Measurements from ENCODE around the gene CAVIN2. TPM values are rescaled to one million over a fixed set of nuclear protein-coding genes. Genes with fewer than 3 reads are reported as not detected.
"Not testable (repeated sequence)": the region's sequence is repeated elsewhere in the genome, so short reads cannot be mapped to it uniquely, and the experiment has no call there.

Gene CAVIN2
- total RNA-seq, 2 donors from 2014 or later = not detected

DNA sequence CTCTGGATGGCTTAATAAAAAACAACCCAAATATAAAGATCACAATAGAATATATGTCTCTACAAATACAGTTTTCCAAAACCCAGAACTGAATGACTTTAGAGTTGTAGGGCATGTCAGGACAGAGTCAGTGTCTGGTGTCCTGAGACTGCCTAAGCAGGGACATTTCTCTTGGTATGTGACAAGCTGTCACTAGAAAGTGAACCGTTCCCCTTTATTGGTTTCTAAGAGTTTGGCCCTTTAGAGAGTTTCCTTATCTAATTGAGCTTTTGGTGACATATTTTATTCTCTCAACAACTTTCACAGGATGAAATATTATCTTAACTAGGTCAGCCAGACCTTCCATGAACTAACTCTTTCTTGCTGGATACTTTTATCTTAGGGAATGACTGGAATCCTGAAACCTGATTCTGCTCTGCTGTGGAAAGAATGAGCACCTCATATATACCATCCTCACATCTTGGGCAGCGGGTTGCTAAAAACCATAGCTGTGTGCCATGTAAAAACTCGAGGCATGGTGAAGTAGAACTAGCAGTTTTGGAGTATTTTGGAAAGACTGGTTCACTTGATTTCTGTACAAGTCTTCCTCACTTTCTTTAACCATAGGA is 54.8 kb downstream of the CAVIN2 start:
- Mint-ChIP-seq H3K27ac (no peak overlapping the region), H3K9me3 (no peaks in the 10 kb centered on the region), H3K36me3 (no peaks in the 10 kb centered on the region)
- ATAC-seq = no peak
- DNase-seq (ENCODE audit: low spot score in 2 of 2) = no peak

DNA sequence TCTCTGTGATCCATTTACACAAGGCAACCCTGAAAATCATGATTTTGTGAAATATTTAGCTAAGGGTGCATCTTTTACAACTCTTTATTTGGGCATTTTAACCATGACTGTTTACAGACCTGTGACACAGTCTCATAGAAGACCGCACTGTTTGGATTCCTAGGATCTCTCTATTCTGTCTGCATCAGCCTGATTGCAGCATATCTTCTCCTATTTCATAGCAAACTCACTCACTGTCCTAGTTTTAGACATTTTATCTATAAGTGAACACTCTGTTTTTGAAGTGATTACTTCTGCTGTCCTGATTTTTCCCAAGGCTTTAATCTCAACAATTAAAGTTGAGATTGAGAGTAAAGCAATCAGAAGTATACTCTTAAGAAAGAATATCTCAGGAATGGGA is 56.2 kb downstream of the CAVIN2 start:
- DNase-seq (ENCODE audit: low spot score in 2 of 2) (no peak), ATAC-seq (no peak)
- Mint-ChIP-seq H3K27ac (no peak overlapping the region), H3K9me3 (no peaks in the 10 kb centered on the region), H3K36me3 (no peaks in the 10 kb centered on the region)

DNA sequence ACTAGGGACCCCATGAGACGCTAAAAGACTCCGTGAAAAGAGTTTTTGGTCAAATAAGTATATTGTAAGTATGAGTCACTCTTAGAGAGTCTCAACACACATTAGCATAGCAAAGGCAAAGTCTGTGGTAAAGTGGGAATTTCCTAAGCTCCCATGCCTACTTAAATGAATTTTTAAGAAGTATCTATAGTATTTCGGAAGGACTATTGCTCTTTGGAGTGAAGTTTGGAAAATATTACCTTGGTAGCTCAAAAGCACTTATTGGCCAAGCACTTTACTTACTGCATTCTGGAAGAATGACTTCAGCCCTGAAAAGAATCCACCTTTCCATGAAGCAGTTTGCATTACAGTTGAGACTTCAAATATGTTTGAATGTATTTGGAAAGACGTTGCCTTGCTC is 57.1 kb downstream of the CAVIN2 start:
- H3K27ac Mint-ChIP-seq = no peak overlapping the region
- no peaks in the 10 kb centered on the region for H3K36me3 Mint-ChIP-seq
- no peak for DNase-seq (ENCODE audit: low spot score in 2 of 2)
- H3K9me3 Mint-ChIP-seq = no peaks in the 10 kb centered on the region
- ATAC-seq = no peak

DNA sequence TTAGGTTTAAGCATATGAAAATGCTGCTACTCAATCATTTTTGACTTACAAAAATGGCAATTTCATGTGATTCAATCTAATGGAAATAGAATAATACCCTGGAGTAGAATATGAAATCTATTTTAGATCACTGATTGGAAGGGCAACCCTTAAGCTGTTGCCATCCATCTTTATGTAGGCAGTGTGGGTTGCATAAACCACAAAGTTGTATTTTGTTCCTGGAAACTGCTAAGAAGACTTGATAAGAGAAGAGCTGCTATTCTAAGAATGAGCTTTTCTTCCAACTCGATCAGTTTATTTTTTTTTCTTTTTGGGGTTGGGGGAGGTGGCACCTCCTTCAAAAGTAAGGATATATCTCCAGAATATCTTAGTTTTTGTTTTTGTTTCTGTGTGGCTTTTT is 60.2 kb downstream of the CAVIN2 start:
- DNase-seq (ENCODE audit: low spot score in 2 of 2) = no peak
- no peak for ATAC-seq
- H3K9me3 Mint-ChIP-seq = no peaks in the 10 kb centered on the region
- H3K27ac Mint-ChIP-seq = no peak overlapping the region
- H3K36me3 Mint-ChIP-seq = no peaks in the 10 kb centered on the region

DNA sequence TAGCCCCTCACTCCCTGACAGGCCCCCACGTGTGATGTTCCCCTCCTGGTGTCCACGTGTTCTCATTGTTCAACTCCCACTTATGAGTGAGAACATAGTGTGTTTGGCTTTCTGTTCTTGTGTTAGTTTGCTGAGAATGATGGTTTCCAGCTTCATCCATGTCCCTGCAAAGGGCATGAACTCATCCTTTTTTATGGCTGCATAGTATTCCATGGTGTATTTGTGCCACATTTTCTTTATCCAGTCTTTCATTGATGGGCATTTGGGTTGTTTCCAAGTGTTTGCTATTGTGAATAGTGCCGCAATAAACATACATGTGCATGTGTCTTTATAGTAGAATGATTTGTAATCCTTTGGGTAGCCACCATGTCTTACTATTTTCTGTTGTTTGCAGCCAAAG is 61.2 kb downstream of the CAVIN2 start:
- DNase-seq (ENCODE audit: low spot score in 2 of 2); H3K9me3 Mint-ChIP-seq; H3K36me3 Mint-ChIP-seq; H3K27ac Mint-ChIP-seq; ATAC-seq: not testable (repeated sequence)

Other genes with a start within 250 kb of the CAVIN2 start
- 10 to 100 TPM; 53.7 to 59.7 TPM for gene NABP1, start 169.0 kb downstream of the CAVIN2 start, total RNA-seq